ENCODE data around the gene FRK. TPM values are rescaled to one million over a fixed set of nuclear protein-coding genes. Genes with fewer than 3 reads are reported as not detected.

Gene FRK
- total RNA-seq, 2 experiments from 2014 or later = 0.13 to 0.46 TPM

GRCh38 chr6:116050737-116051136 is 10.0 kb downstream of the FRK start:
- TF ChIP-seq CTCF (conservative IDR thresholded peaks at IDR 0.05; ENCODE audit: low read length) (no peak), EZH2phosphoT487 (IDR thresholded peaks at IDR 0.05; ENCODE audit: borderline replicate concordance, low read depth, low read length) (no peak)
- intact Hi-C loops (cut with micrococcal nuclease; ENCODE audit: unreplicated experiment) = no loop called here
- H3K4me1 ChIP-seq (ENCODE audit: insufficient read depth, low read length, poor library complexity, severe bottlenecking) = peaks cover 10% of the 10 kb centered on the region
- H3K27ac ChIP-seq (ENCODE audit: low read depth, low read length, poor library complexity, severe bottlenecking) = no peak overlapping the region
- H4K20me1 ChIP-seq (ENCODE audit: insufficient read depth, low read length) = no peaks in the 10 kb centered on the region
- no peak overlapping the region for H3K4me2 ChIP-seq (ENCODE audit: low read length)
- ChIA-PET CTCF (ENCODE audit: unreplicated experiment) (no interaction called here), POLR2A (interaction anchor here (3.6 kb wide), 1 partner anchor 36 kb away, joined by 11 read pairs; no protein-coding TSS in a partner anchor)
- H3K9me2 ChIP-seq (ENCODE audit: insufficient read depth, low read length) = no peaks in the 10 kb centered on the region
- H3K79me2 ChIP-seq (ENCODE audit: insufficient read depth, low read depth, low read length) = no peaks in the 10 kb centered on the region
- no peak overlapping the region for H3K4me3 ChIP-seq (ENCODE audit: low read depth, low read length, poor library complexity, severe bottlenecking)
- BruUV-seq (replicated peaks) = no TSS peak
- no peaks in the 10 kb centered on the region for H3K9me3 ChIP-seq (ENCODE audit: low read length)
- no peaks in the 10 kb centered on the region for H3K36me3 ChIP-seq (ENCODE audit: insufficient read depth, low read length)
- DNase-seq (ENCODE audit: low spot score) = no peak
- no peak overlapping the region for H2AFZ ChIP-seq (ENCODE audit: low read length)

- intact Hi-C loops (cut with micrococcal nuclease; ENCODE audit: unreplicated experiment) = no loop called here
- Histone ChIP-seq H3K4me2 (ENCODE audit: low read length) (no peak overlapping the region), H3K9me3 (ENCODE audit: low read length) (no peaks in the 10 kb centered on the region), H3K27ac (ENCODE audit: low read depth, low read length, poor library complexity, severe bottlenecking) (no peak overlapping the region), H3K9me2 (ENCODE audit: insufficient read depth, low read length) (no peaks in the 10 kb centered on the region), H4K20me1 (ENCODE audit: insufficient read depth, low read length) (no peaks in the 10 kb centered on the region), H3K36me3 (ENCODE audit: insufficient read depth, low read length) (no peaks in the 10 kb centered on the region), H3K4me3 (ENCODE audit: low read depth, low read length, poor library complexity, severe bottlenecking) (no peak overlapping the region), H2AFZ (ENCODE audit: low read length) (no peak overlapping the region), H3K79me2 (ENCODE audit: insufficient read depth, low read depth, low read length) (no peaks in the 10 kb centered on the region), H3K4me1 (ENCODE audit: insufficient read depth, low read length, poor library complexity, severe bottlenecking) (peaks cover 10% of the 10 kb centered on the region)
- DNase-seq (ENCODE audit: low spot score) = no peak
- POLR2A ChIA-PET = interaction anchor here (0.5 to 1.4 kb wide), 9 partner anchors 11 to 447 kb away, joined by 3 to 7 read pairs (median 4); partner anchors contain the start of gene FRK
- no TSS peak for BruUV-seq (replicated peaks)
- TF ChIP-seq CTCF (conservative IDR thresholded peaks at IDR 0.05; ENCODE audit: low read length) (no peak), EZH2phosphoT487 (IDR thresholded peaks at IDR 0.05; ENCODE audit: borderline replicate concordance, low read depth, low read length) (no peak)
- CTCF ChIA-PET (ENCODE audit: unreplicated experiment) = no interaction called here
These were observed 11.4 kb downstream of the FRK start for GRCh38 chr6:116049321-116049720.

GRCh38 chr6:116047173-116047933 is 13.3 kb downstream of the FRK start:
- Histone ChIP-seq H2AFZ (ENCODE audit: low read length) (no peak overlapping the region), H4K20me1 (ENCODE audit: insufficient read depth, low read length) (no peaks in the 10 kb centered on the region), H3K9me2 (ENCODE audit: insufficient read depth, low read length) (no peaks in the 10 kb centered on the region), H3K27ac (ENCODE audit: low read depth, low read length, poor library complexity, severe bottlenecking) (no peak overlapping the region), H3K9me3 (ENCODE audit: low read length) (no peaks in the 10 kb centered on the region), H3K4me3 (ENCODE audit: low read depth, low read length, poor library complexity, severe bottlenecking) (no peak overlapping the region), H3K36me3 (ENCODE audit: insufficient read depth, low read length) (no peaks in the 10 kb centered on the region), H3K79me2 (ENCODE audit: insufficient read depth, low read depth, low read length) (no peaks in the 10 kb centered on the region), H3K4me1 (ENCODE audit: insufficient read depth, low read length, poor library complexity, severe bottlenecking) (peaks cover 10% of the 10 kb centered on the region), H3K4me2 (ENCODE audit: low read length) (no peak overlapping the region)
- peak; percentile 39 for DNase-seq (ENCODE audit: low spot score)
- intact Hi-C loops (cut with micrococcal nuclease; ENCODE audit: unreplicated experiment) = no loop called here
- CTCF ChIA-PET (ENCODE audit: unreplicated experiment) = no interaction called here
- no TSS peak for BruUV-seq (replicated peaks)
- POLR2A ChIA-PET = interaction anchor here (0.6 to 1.3 kb wide), 6 partner anchors 10 to 597 kb away, joined by 3 to 10 read pairs (median 6); no protein-coding TSS in a partner anchor
- no peak for TF ChIP-seq EZH2phosphoT487 (IDR thresholded peaks at IDR 0.05; ENCODE audit: borderline replicate concordance, low read depth, low read length)
- no peak for TF ChIP-seq CTCF (conservative IDR thresholded peaks at IDR 0.05; ENCODE audit: low read length)

All from OCI-LY7 (cell line).